ENCODE data around the gene TNRC18. TPM values are rescaled to one million over a fixed set of nuclear protein-coding genes. Genes with fewer than 3 reads are reported as not detected.
"Not testable (repeated sequence)": the region's sequence is repeated elsewhere in the genome, so short reads cannot be mapped to it uniquely, and the experiment has no call there.

TNRC18 gene
- total RNA-seq, 4 donors from 2014 or later: 79.9 to 160 (median 91.3) TPM

GRCh38 chr7:5279734-5280133 is 143.9 kb downstream of the TNRC18 start:
- no peak overlapping the region for H3K4me3 ChIP-seq (ENCODE audit: low read depth, poor library complexity, severe bottlenecking)
- intact Hi-C loops (cut with DNase I; ENCODE audit: low total_unique reads): no loop called here
- TF ChIP-seq POLR2A (IDR thresholded peaks at IDR 0.05): no peak
- no peak for TF ChIP-seq CTCF (IDR thresholded peaks at IDR 0.05)
- 80 to 83% methylated on average over 4 of the region's 4 CpGs for WGBS, 2 donors
- DNase-seq (ENCODE audit: low spot score in 2 of 2): no peak

GRCh38 chr7:5278766-5279165 is 144.9 kb downstream of the TNRC18 start:
- intact Hi-C loops (cut with DNase I; ENCODE audit: low total_unique reads): no loop called here
- H3K4me3 ChIP-seq (ENCODE audit: low read depth, poor library complexity, severe bottlenecking): no peak overlapping the region
- DNase-seq (ENCODE audit: low spot score in 2 of 2): no peak
- 25 to 48% methylated on average over 7 of the region's 7 CpGs for WGBS, 2 donors
- TF ChIP-seq POLR2A (IDR thresholded peaks at IDR 0.05) (no peak), CTCF (IDR thresholded peaks at IDR 0.05) (no peak)

- 64 to 74% methylated on average over 15 of the region's 15 CpGs for WGBS, 2 donors
- TF ChIP-seq CTCF (IDR thresholded peaks at IDR 0.05) (no peak), POLR2A (IDR thresholded peaks at IDR 0.05) (no peak)
- DNase-seq (ENCODE audit: low spot score in 2 of 2): no peak
- intact Hi-C loops (cut with DNase I; ENCODE audit: low total_unique reads): no loop called here
- no peak overlapping the region for H3K4me3 ChIP-seq (ENCODE audit: low read depth, poor library complexity, severe bottlenecking)
These were observed 147.0 kb downstream of the TNRC18 start for GRCh38 chr7:5276611-5277010.

- WGBS, 2 donors: 86 to 91% methylated on average over 14 of the region's 14 CpGs
- H3K4me3 ChIP-seq (ENCODE audit: low read depth, poor library complexity, severe bottlenecking); intact Hi-C loops (cut with DNase I; ENCODE audit: low total_unique reads); DNase-seq (ENCODE audit: low spot score in 2 of 2): not testable (repeated sequence)
These were observed 147.5 kb downstream of the TNRC18 start for GRCh38 chr7:5276123-5276522.

- H3K4me3 ChIP-seq (ENCODE audit: low read depth, poor library complexity, severe bottlenecking); intact Hi-C loops (cut with DNase I; ENCODE audit: low total_unique reads); DNase-seq (ENCODE audit: low spot score in 2 of 2): not testable (repeated sequence)
- 36 to 54% methylated on average over 9 to 10 of the region's 10 CpGs for WGBS, 2 donors
These were observed 148.1 kb downstream of the TNRC18 start for GRCh38 chr7:5275510-5275909.

GRCh38 chr7:5274985-5275431 is 148.6 kb downstream of the TNRC18 start:
- DNase-seq (ENCODE audit: low spot score in 2 of 2); intact Hi-C loops (cut with DNase I; ENCODE audit: low total_unique reads); H3K4me3 ChIP-seq (ENCODE audit: low read depth, poor library complexity, severe bottlenecking): not testable (repeated sequence)
- 35 to 51% methylated on average over 8 to 11 of the region's 11 CpGs for WGBS, 2 donors

GRCh38 chr7:5274441-5274840 is 149.2 kb downstream of the TNRC18 start:
- no peak for DNase-seq (ENCODE audit: low spot score in 2 of 2)
- intact Hi-C loops (cut with DNase I; ENCODE audit: low total_unique reads): no loop called here
- H3K4me3 ChIP-seq (ENCODE audit: low read depth, poor library complexity, severe bottlenecking): no peak overlapping the region
- TF ChIP-seq CTCF (IDR thresholded peaks at IDR 0.05): no peak
- no peak for TF ChIP-seq POLR2A (IDR thresholded peaks at IDR 0.05)
- 69 to 77% methylated on average over 6 to 7 of the region's 7 CpGs for WGBS, 2 donors

- H3K4me3 ChIP-seq (ENCODE audit: low read depth, poor library complexity, severe bottlenecking); intact Hi-C loops (cut with DNase I; ENCODE audit: low total_unique reads); DNase-seq (ENCODE audit: low spot score in 2 of 2): not testable (repeated sequence)
- 54 to 55% methylated on average over 18 of the region's 18 CpGs for WGBS, 2 donors
These were observed 149.7 kb downstream of the TNRC18 start for GRCh38 chr7:5273831-5274405.

Measured in lower leg skin (tissue), 4 donors.